HEK293 (cell line): ENCODE data around the gene RPL10A.
A peak's percentile ranks its signal among the peaks of the same experiment; 100 is the strongest.

ENCODE experiments used
- CTCF ChIP-seq: fragments of 450-650 bp; formaldehyde crosslinking; IDR thresholded peaks from 2 replicates; pipeline ENCODE4 v1.5.1; 2016; ENCODE audit warnings: missing biosample characterization, missing genetic modification characterization
- KLF10 ChIP-seq: fragments of 450-650 bp; IDR thresholded peaks from 2 replicates; pipeline ENCODE4 v1.5.1; 2018; ENCODE audit warnings: missing biosample characterization, mild to moderate bottlenecking, missing genetic modification characterization
- MZF1 ChIP-seq: fragments of 450-650 bp; formaldehyde crosslinking; IDR thresholded peaks from 2 replicates; pipeline ENCODE4 v1.5.1; 2017; ENCODE audit warnings: missing biosample characterization, missing genetic modification characterization, borderline replicate concordance
- SCRT2 ChIP-seq: fragments of 450-650 bp; formaldehyde crosslinking; IDR thresholded peaks from 2 replicates; pipeline ENCODE4 v1.5.1; 2016; ENCODE audit warnings: missing biosample characterization, missing genetic modification characterization
- ZBTB49 ChIP-seq: fragments of 450-650 bp; formaldehyde crosslinking; IDR thresholded peaks from 2 replicates; pipeline ENCODE4 v1.5.1; 2016; ENCODE audit warnings: missing biosample characterization, missing genetic modification characterization, low read depth
- ZBTB8A ChIP-seq: fragments of 450-650 bp; formaldehyde crosslinking; IDR thresholded peaks from 2 replicates; pipeline ENCODE4 v1.5.1; 2016; ENCODE audit warnings: missing biosample characterization, missing genetic modification characterization
- ZIC2 ChIP-seq: fragments of 450-650 bp; formaldehyde crosslinking; IDR thresholded peaks from 2 replicates; pipeline ENCODE4 v1.5.1; 2016; ENCODE audit warnings: missing biosample characterization, missing genetic modification characterization
- ZNF114 ChIP-seq: fragments of 450-650 bp; formaldehyde crosslinking; IDR thresholded peaks from 2 replicates; pipeline ENCODE4 v1.5.0; 2017; ENCODE audit warnings: missing biosample characterization, missing genetic modification characterization
- ZNF121 ChIP-seq: fragments of 450-650 bp; formaldehyde crosslinking; IDR thresholded peaks from 2 replicates; pipeline ENCODE4 v1.5.1; 2016; ENCODE audit warnings: missing biosample characterization, missing genetic modification characterization
- ZNF155 ChIP-seq: fragments of 450-650 bp; formaldehyde crosslinking; IDR thresholded peaks from 2 replicates; pipeline ENCODE4 v1.5.1; 2016; ENCODE audit warnings: missing biosample characterization, missing genetic modification characterization
- ZNF174 ChIP-seq: fragments of 450-650 bp; formaldehyde crosslinking; IDR thresholded peaks from 2 replicates; pipeline ENCODE4 v1.5.0; 2017; ENCODE audit warnings: missing biosample characterization, mild to moderate bottlenecking, missing genetic modification characterization
- ZNF266 ChIP-seq: fragments of 450-650 bp; formaldehyde crosslinking; IDR thresholded peaks from 2 replicates; pipeline ENCODE4 v1.5.1; 2016; ENCODE audit warnings: missing biosample characterization, missing genetic modification characterization, low read depth
- ZNF366 ChIP-seq: fragments of 450-650 bp; formaldehyde crosslinking; conservative IDR thresholded peaks from 2 replicates; pipeline ENCODE4 v1.5.1; 2016; ENCODE audit warnings: missing biosample characterization, missing genetic modification characterization
- ZNF404 ChIP-seq: fragments of 450-650 bp; formaldehyde crosslinking; IDR thresholded peaks from 2 replicates; pipeline ENCODE4 v1.5.1; 2017; ENCODE audit warnings: missing biosample characterization, missing genetic modification characterization
- ZNF416 ChIP-seq: fragments of 450-650 bp; formaldehyde crosslinking; IDR thresholded peaks from 2 replicates; pipeline ENCODE4 v1.5.1; 2016; ENCODE audit warnings: missing biosample characterization, missing genetic modification characterization
- ZNF501 ChIP-seq: fragments of 450-650 bp; formaldehyde crosslinking; IDR thresholded peaks from 2 replicates; pipeline ENCODE4 v1.5.1; 2016; ENCODE audit warnings: missing biosample characterization, missing genetic modification characterization
- ZNF530 ChIP-seq: fragments of 450-650 bp; formaldehyde crosslinking; IDR thresholded peaks from 2 replicates; pipeline ENCODE4 v1.5.1; 2016; ENCODE audit warnings: low read depth, missing biosample characterization, missing genetic modification characterization
- ZNF549 ChIP-seq: fragments of 450-650 bp; IDR thresholded peaks from 2 replicates; pipeline ENCODE4 v1.5.1; 2018; ENCODE audit warnings: missing biosample characterization, missing genetic modification characterization, mild to moderate bottlenecking, inconsistent platforms, moderate library complexity
- ZNF558 ChIP-seq: fragments of 450-650 bp; formaldehyde crosslinking; IDR thresholded peaks from 2 replicates; pipeline ENCODE4 v1.5.1; 2016; ENCODE audit warnings: missing biosample characterization, missing genetic modification characterization
- ZNF707 ChIP-seq: fragments of 450-650 bp; formaldehyde crosslinking; IDR thresholded peaks from 2 replicates; pipeline ENCODE4 v1.5.1; 2016; ENCODE audit warnings: missing biosample characterization, missing genetic modification characterization
- ZNF768 ChIP-seq: fragments of 450-650 bp; formaldehyde crosslinking; IDR thresholded peaks from 2 replicates; pipeline ENCODE4 v1.5.1; 2018; ENCODE audit warnings: missing biosample characterization, mild to moderate bottlenecking, missing genetic modification characterization
- ZNF792 ChIP-seq: fragments of 450-650 bp; formaldehyde crosslinking; IDR thresholded peaks from 2 replicates; pipeline ENCODE4 v1.5.1; 2016; ENCODE audit warnings: missing biosample characterization, missing genetic modification characterization
- ZNF837 ChIP-seq: fragments of 450-650 bp; formaldehyde crosslinking; IDR thresholded peaks from 2 replicates; pipeline ENCODE4 v1.5.1; 2016; ENCODE audit warnings: missing biosample characterization, missing genetic modification characterization
- ZSCAN4 ChIP-seq: fragments of 450-650 bp; formaldehyde crosslinking; IDR thresholded peaks from 2 replicates; pipeline ENCODE4 v1.5.1; 2017; ENCODE audit warnings: missing biosample characterization, missing genetic modification characterization
- TF ChIP-seq, protein P1 (sequence below): fragments of 450-650 bp; formaldehyde crosslinking; IDR thresholded peaks from 2 replicates; pipeline ENCODE4 v1.5.1; 2017; ENCODE audit warnings: missing biosample characterization, mild to moderate bottlenecking, missing genetic modification characterization, moderate library complexity
- TF ChIP-seq, protein P2 (sequence below): fragments of 450-650 bp; formaldehyde crosslinking; IDR thresholded peaks from 2 replicates; pipeline ENCODE4 v1.5.1; 2016; ENCODE audit warnings: missing biosample characterization, missing genetic modification characterization
- TF ChIP-seq, protein P3 (sequence below): fragments of 450-650 bp; formaldehyde crosslinking; IDR thresholded peaks from 2 replicates; pipeline ENCODE4 v1.5.1; 2017; ENCODE audit warnings: missing biosample characterization, missing genetic modification characterization

Gene RPL10A

GRCh38 chr6:35490821-35491557 is 22.8 kb downstream of the RPL10A start (continued):
- TF ChIP-seq MZF1 (tag by site-specific recombination) (no peak), KLF10 (tag by site-specific recombination) (no peak), SCRT2 (tag by site-specific recombination) (no peak), ZNF837 (tag by site-specific recombination) (no peak), ZNF558 (tag by site-specific recombination) (no peak), ZSCAN4 (tag by site-specific recombination) (no peak), ZNF114 (tag by site-specific recombination) (no peak), ZNF707 (no peak), ZNF792 (tag by site-specific recombination) (no peak), CTCF (tag by site-specific recombination) (no peak), ZNF549 (tag by site-specific recombination) (no peak), ZNF266 (tag by site-specific recombination) (no peak), ZNF530 (tag by site-specific recombination) (no peak), ZNF174 (no peak), ZIC2 (no peak), ZBTB49 (tag by site-specific recombination) (no peak), ZNF768 (tag by site-specific recombination) (peak; percentile 79; the same call in 1 of the 2 replicates), ZNF121 (no peak), ZNF416 (tag by site-specific recombination) (no peak), ZNF155 (tag by site-specific recombination) (no peak), ZBTB8A (tag by site-specific recombination) (no peak), ZNF366 (tag by site-specific recombination) (peak; percentile 59), ZNF501 (tag by site-specific recombination) (no peak), ZNF404 (no peak)
- TF ChIP-seq, protein P1, sequence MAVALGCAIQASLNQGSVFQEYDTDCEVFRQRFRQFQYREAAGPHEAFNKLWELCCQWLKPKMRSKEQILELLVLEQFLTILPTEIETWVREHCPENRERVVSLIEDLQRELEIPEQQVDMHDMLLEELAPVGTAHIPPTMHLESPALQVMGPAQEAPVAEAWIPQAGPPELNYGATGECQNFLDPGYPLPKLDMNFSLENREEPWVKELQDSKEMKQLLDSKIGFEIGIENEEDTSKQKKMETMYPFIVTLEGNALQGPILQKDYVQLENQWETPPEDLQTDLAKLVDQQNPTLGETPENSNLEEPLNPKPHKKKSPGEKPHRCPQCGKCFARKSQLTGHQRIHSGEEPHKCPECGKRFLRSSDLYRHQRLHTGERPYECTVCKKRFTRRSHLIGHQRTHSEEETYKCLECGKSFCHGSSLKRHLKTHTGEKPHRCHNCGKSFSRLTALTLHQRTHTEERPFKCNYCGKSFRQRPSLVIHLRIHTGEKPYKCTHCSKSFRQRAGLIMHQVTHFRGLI (tag by site-specific recombination): peak; percentile 70
- TF ChIP-seq, protein P2, sequence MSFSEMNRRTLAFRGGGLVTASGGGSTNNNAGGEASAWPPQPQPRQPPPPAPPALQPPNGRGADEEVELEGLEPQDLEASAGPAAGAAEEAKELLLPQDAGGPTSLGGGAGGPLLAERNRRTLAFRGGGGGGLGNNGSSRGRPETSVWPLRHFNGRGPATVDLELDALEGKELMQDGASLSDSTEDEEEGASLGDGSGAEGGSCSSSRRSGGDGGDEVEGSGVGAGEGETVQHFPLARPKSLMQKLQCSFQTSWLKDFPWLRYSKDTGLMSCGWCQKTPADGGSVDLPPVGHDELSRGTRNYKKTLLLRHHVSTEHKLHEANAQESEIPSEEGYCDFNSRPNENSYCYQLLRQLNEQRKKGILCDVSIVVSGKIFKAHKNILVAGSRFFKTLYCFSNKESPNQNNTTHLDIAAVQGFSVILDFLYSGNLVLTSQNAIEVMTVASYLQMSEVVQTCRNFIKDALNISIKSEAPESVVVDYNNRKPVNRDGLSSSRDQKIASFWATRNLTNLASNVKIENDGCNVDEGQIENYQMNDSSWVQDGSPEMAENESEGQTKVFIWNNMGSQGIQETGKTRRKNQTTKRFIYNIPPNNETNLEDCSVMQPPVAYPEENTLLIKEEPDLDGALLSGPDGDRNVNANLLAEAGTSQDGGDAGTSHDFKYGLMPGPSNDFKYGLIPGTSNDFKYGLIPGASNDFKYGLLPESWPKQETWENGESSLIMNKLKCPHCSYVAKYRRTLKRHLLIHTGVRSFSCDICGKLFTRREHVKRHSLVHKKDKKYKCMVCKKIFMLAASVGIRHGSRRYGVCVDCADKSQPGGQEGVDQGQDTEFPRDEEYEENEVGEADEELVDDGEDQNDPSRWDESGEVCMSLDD: no peak
- TF ChIP-seq, protein P3, sequence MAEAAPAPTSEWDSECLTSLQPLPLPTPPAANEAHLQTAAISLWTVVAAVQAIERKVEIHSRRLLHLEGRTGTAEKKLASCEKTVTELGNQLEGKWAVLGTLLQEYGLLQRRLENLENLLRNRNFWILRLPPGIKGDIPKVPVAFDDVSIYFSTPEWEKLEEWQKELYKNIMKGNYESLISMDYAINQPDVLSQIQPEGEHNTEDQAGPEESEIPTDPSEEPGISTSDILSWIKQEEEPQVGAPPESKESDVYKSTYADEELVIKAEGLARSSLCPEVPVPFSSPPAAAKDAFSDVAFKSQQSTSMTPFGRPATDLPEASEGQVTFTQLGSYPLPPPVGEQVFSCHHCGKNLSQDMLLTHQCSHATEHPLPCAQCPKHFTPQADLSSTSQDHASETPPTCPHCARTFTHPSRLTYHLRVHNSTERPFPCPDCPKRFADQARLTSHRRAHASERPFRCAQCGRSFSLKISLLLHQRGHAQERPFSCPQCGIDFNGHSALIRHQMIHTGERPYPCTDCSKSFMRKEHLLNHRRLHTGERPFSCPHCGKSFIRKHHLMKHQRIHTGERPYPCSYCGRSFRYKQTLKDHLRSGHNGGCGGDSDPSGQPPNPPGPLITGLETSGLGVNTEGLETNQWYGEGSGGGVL: no peak; the same call in 1 of the 2 replicates
